ENCODE results near the gene NR2F6.

The NR2F6 gene

DNA sequence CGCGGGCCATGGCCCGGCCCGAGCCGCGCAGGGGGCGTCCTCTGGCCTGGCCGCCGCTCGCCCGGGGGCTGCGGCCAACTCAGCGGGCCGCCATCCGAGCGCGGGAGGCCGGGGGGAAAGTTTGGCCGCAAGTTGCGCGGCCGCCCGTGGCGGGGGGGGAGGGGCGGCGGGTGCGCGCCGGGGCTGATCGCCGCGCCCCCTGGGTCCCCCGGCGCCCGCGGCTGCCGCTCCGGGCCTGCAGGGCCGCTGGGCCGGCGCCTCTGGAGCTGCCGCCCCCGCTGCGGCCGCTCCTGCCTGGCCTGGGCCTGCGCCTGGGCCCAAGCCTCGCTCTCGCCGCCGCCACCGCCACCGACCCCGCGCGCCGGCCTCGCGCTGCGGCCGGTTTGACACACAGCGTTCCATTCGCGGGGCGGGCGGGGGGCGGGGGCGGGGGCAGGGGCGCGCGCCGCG is at the start of gene NR2F6:
Gene NR2F6, minus strand, starts transcription at position 385 of the 450 bp plus-strand sequence. CDS start 699 bp downstream, outside the sequence.
- DNase-seq (ENCODE audit: extremely low spot score), result no peak
- POLR2A ChIA-PET, result no interaction called here
- CTCF ChIA-PET, result no interaction called here
- TF ChIP-seq, protein P1, sequence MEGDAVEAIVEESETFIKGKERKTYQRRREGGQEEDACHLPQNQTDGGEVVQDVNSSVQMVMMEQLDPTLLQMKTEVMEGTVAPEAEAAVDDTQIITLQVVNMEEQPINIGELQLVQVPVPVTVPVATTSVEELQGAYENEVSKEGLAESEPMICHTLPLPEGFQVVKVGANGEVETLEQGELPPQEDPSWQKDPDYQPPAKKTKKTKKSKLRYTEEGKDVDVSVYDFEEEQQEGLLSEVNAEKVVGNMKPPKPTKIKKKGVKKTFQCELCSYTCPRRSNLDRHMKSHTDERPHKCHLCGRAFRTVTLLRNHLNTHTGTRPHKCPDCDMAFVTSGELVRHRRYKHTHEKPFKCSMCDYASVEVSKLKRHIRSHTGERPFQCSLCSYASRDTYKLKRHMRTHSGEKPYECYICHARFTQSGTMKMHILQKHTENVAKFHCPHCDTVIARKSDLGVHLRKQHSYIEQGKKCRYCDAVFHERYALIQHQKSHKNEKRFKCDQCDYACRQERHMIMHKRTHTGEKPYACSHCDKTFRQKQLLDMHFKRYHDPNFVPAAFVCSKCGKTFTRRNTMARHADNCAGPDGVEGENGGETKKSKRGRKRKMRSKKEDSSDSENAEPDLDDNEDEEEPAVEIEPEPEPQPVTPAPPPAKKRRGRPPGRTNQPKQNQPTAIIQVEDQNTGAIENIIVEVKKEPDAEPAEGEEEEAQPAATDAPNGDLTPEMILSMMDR (IDR thresholded peaks at IDR 0.05; ENCODE audit: control extremely low read depth, extremely low read depth, low read depth, missing control alignments), result no peak

DNA sequence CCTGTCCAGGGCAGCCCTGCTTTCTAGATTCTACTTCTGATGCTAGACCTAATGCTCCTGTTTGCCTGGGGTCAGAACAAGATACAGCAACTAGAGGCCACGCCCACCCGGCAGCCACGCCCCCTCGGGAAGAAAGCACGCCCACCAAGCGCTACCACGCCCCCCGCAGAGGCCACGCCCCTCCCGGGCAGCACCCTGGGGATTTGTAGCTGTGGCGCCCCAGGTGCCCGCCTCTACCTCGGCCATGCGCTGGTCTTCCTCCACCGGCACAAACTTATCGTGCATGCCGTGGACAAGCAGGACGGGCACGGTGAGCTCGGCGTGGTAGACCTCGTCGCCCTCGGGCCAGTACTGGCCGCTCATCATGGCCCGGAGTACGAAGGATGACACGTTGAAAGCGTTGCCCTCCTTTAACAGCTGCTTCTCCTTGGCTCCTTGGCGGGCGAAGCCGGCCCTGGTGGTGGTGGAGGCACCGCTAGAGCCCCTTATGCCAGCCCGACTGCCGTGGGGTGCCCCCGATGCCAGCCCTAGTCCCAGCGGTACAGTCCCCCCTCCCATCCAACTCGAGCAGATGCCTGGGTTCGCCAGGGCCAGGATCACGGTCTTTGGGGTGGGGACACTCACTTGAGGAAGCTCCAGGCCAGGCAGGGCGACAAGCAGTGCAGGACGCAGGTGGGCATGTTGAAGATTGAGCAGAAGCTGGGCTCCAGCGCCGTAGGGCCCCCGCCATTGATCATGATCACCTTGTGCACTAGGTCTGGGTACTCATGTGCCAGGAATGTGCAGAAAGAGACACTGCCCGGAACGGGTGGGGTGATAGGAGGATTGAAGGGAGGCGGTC is 48.6 kb upstream of the NR2F6 start:
- DNase-seq (ENCODE audit: extremely low spot score), result peak; percentile 65
- CTCF ChIA-PET, result interaction anchor here (1.3 to 7.8 kb wide), 6 partner anchors 9 to 96 kb away, joined by 3 to 53 read pairs (median 6); partner anchors contain the start of genes ABHD8, ANKLE1 and MRPL34
- TF ChIP-seq, protein P1 (IDR thresholded peaks at IDR 0.05; ENCODE audit: control extremely low read depth, extremely low read depth, low read depth, missing control alignments), result no peak
- POLR2A ChIA-PET, result no interaction called here

DNA sequence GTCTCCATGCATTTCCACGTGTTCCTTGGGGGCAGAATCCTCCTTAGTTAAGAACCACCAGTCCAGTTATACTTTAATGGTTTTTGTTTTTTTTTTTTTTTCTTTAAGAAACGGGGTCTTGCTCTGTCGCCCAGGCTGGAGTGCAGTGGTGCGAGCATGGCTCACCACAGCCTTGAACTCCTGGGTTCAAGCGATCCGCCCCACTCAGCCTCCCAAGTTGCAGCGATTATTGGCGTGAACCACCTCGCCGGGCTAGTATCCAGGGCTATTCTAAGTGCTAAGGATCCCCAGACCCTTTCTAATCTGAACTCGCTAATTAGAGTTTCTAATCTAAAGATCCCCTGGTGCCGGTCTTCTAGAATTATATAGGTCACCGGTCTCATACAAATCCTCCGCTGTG is 47.9 kb upstream of the NR2F6 start:
- ChIA-PET CTCF (interaction anchor here (0.7 to 7.8 kb wide), 10 partner anchors 10 to 107 kb away, joined by 3 to 53 read pairs (median 4); partner anchors contain the start of genes ABHD8, ANKLE1, DDA1 and MRPL34), POLR2A (no interaction called here)
- TF ChIP-seq, protein P1 (IDR thresholded peaks at IDR 0.05; ENCODE audit: control extremely low read depth, extremely low read depth, low read depth, missing control alignments), result no peak
- no peak for DNase-seq (ENCODE audit: extremely low spot score)

DNA sequence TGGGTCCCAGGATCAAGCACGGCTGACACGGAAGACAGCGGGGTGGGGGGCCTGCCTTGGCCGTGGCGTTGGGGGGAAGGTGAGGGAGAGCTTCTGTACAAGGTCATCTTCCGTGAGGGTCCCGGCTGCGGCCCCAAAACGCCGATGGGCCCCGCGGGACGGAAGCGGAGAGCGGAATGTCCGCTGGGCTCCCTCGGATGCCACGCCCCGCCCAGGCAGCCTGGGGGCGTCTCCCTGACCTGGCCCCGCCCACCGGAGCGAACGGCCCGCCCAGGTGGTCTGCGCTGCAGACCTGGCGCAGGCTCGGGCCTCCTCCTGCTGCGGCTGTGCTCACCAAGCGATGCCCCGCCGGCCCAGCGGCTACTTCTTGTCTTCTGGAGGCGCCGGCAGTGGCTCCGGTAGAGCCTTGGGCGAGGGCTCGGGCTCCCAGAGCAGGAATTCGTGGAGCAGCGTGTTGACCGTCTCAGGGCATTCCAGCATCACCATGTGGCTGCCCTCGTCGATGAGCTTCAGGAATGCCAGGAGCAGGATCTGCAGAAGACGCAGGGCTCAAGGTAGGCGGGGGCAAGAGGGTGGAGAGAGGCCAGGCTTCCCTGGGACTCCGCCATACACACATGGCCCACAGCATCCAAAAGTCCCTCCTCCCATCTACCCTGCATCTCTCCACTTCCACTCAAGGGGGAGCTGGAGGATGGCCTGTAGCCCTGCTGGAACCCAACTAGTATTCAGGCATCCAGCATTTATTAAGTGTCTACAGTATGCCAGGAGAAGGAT is 46.8 kb upstream of the NR2F6 start:
- TF ChIP-seq, protein P1 (IDR thresholded peaks at IDR 0.05; ENCODE audit: control extremely low read depth, extremely low read depth, low read depth, missing control alignments), result peak; percentile 89
- DNase-seq (ENCODE audit: extremely low spot score), result peak; percentile 97
- POLR2A ChIA-PET, result interaction anchor here (0.5 kb wide), 1 partner anchor 106 kb away, joined by 6 read pairs; no protein-coding TSS in a partner anchor
- CTCF ChIA-PET, result interaction anchor here (0.7 to 7.8 kb wide), 12 partner anchors 10 to 120 kb away, joined by 3 to 53 read pairs (median 4); partner anchors contain the start of genes ABHD8, ANKLE1, DDA1 and MRPL34

DNA sequence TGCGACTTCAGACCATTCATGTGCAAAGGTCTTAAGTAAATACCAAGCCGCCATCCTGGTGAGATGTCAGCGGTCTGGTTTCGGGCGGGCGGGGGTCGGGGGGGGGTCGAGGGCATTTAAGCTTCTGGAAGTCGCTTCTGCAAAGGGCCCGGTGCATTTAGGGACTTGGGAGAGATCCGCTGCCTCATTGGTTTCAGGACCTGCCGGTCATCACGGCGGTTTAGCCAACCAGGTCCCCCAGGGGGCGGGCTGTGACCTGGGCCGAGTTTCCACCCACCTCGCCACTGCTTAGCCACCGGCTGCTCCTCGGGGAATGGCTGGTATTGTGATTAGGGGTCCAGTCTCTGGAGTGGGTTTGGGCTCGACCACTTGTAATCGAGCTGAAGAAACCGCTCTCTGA is 43.8 kb upstream of the NR2F6 start:
- peak; percentile 89 for DNase-seq (ENCODE audit: extremely low spot score)
- CTCF ChIA-PET, result interaction anchor here (7.8 kb wide), 1 partner anchor 14 kb away, joined by 51 read pairs; the partner anchor contains the start of genes ABHD8 and MRPL34
- POLR2A ChIA-PET, result no interaction called here
- TF ChIP-seq, protein P1 (IDR thresholded peaks at IDR 0.05; ENCODE audit: control extremely low read depth, extremely low read depth, low read depth, missing control alignments), result no peak

DNA sequence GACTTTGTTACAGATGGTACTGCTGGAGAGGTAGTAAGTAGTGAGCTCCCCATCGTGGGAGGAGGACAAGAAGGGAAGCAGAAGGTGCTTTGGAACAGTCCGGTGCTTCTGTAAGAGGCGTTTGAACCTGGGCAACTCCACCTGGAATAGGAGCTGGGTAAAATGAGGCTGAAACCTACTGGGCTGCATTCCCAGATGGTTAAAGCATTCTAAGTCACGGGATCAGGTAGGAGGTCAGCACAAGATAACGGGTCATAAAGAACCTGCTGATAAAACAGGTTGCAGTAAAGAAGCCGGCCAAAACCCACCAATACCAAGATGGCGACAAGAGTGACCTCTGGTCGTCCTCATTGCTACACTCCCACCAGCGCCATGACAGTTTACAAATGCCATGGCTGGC is 41.0 kb upstream of the NR2F6 start:
- TF ChIP-seq, protein P1 (IDR thresholded peaks at IDR 0.05; ENCODE audit: control extremely low read depth, extremely low read depth, low read depth, missing control alignments), result no peak
- no peak for DNase-seq (ENCODE audit: extremely low spot score)
- ChIA-PET CTCF (interaction anchor here (0.9 to 1.5 kb wide), 3 partner anchors 13 to 99 kb away, joined by 3 to 4 read pairs (median 4); partner anchors contain the start of gene USHBP1), POLR2A (no interaction called here)
